H9 (cell line): Measurements from ENCODE around the gene DUSP14. TPM values are rescaled to one million over a fixed set of nuclear protein-coding genes. Genes with fewer than 3 reads are reported as not detected.
"Not testable (repeated sequence)": the region's sequence is repeated elsewhere in the genome, so short reads cannot be mapped to it uniquely, and the experiment has no call there.

ENCODE experiments used
- DNase-seq: peaks from one replicate; pipeline ENCODE4 v3.0.0-alpha.2; 2017
- H2AFZ ChIP-seq: one replicate; pipeline ENCODE4 v1.6.1; 2013; ENCODE audit warnings: mild to moderate bottlenecking, low read length, control low read depth, moderate library complexity
- H2AK5ac ChIP-seq: 2 replicates; pipeline ENCODE4 v1.6.1; 2013; ENCODE audit warnings: low read length, control low read depth, mixed read lengths; ENCODE audit not compliant: insufficient read length
- H2BK120ac ChIP-seq: one replicate; pipeline ENCODE4 v1.6.1; 2013; ENCODE audit warnings: low read depth, mild to moderate bottlenecking, low read length, control low read depth, inconsistent platforms; ENCODE audit not compliant: poor library complexity, severe bottlenecking
- H2BK12ac ChIP-seq: 2 replicates; pipeline ENCODE4 v1.6.1; 2013; ENCODE audit warnings: low read length, control low read depth, mixed read lengths, low read depth; ENCODE audit not compliant: insufficient read length
- H2BK15ac ChIP-seq: 2 replicates; pipeline ENCODE4 v1.6.1; 2013; ENCODE audit warnings: low read depth, low read length, control low read depth
- H2BK20ac ChIP-seq: one replicate; pipeline ENCODE4 v1.6.1; 2013; ENCODE audit warnings: low read depth, mild to moderate bottlenecking, low read length, control low read depth, inconsistent platforms; ENCODE audit not compliant: poor library complexity, severe bottlenecking
- H2BK5ac ChIP-seq: 2 replicates; pipeline ENCODE4 v1.6.1; 2013; ENCODE audit warnings: low read length, control low read depth, mixed read lengths; ENCODE audit not compliant: insufficient read length
- H3K14ac ChIP-seq: 2 replicates; pipeline ENCODE4 v1.6.1; 2013; ENCODE audit warnings: low read length, control low read depth; ENCODE audit not compliant: insufficient read depth
- H3K18ac ChIP-seq: 2 replicates; pipeline ENCODE4 v1.6.1; 2013; ENCODE audit warnings: low read depth, mild to moderate bottlenecking, mixed read lengths, low read length, control low read depth; ENCODE audit not compliant: insufficient read length
- H3K23ac ChIP-seq: 2 replicates; pipeline ENCODE4 v1.6.1; 2013; ENCODE audit warnings: low read length, control low read depth, mixed read lengths, low read depth; ENCODE audit not compliant: insufficient read length
- H3K23me2 ChIP-seq: 2 replicates; pipeline ENCODE4 v1.6.1; 2013; ENCODE audit warnings: low read depth, mild to moderate bottlenecking, mixed read lengths, low read length, control low read depth; ENCODE audit not compliant: insufficient read length, poor library complexity, severe bottlenecking
- H3K27ac ChIP-seq: 2 replicates; pipeline ENCODE4 v1.5.1; 2013; ENCODE audit warnings: low read length, control low read depth, mixed read lengths, low read depth; ENCODE audit not compliant: insufficient read length
- H3K27me3 ChIP-seq: 2 replicates; pipeline ENCODE4 v1.6.1; 2013; ENCODE audit warnings: low read length, control low read depth, inconsistent platforms; ENCODE audit not compliant: insufficient read depth
- H3K4ac ChIP-seq: 2 replicates; pipeline ENCODE4 v1.6.1; 2013; ENCODE audit warnings: low read depth, mild to moderate bottlenecking, control low read depth, inconsistent platforms, low read length, moderate library complexity
- H3K4me1 ChIP-seq: 2 replicates; pipeline ENCODE4 v1.6.1; 2013; ENCODE audit warnings: low read length, control low read depth, inconsistent platforms; ENCODE audit not compliant: insufficient read depth
- H3K4me2 ChIP-seq: 2 replicates; pipeline ENCODE4 v1.6.1; 2013; ENCODE audit warnings: low read length, control low read depth, mixed read lengths; ENCODE audit not compliant: insufficient read length, insufficient read depth
- H3K56ac ChIP-seq: 2 replicates; pipeline ENCODE4 v1.6.1; 2013; ENCODE audit warnings: low read depth, mild to moderate bottlenecking, mixed read lengths, low read length, control low read depth; ENCODE audit not compliant: insufficient read length
- H3K79me1 ChIP-seq: 2 replicates; pipeline ENCODE4 v1.6.1; 2013; ENCODE audit warnings: low read depth, mild to moderate bottlenecking, moderate library complexity, low read length, control low read depth, inconsistent platforms; ENCODE audit not compliant: insufficient read depth, poor library complexity, severe bottlenecking
- H3K79me2 ChIP-seq: 2 replicates; pipeline ENCODE4 v1.6.1; 2013; ENCODE audit warnings: low read length, control low read depth, inconsistent platforms; ENCODE audit not compliant: insufficient read depth
- H3K9ac ChIP-seq: 2 replicates; pipeline ENCODE4 v1.6.1; 2013; ENCODE audit warnings: low read length, control low read depth, mixed read lengths; ENCODE audit not compliant: insufficient read length; ENCODE audit errors: extremely low read depth
- H3K9me3 ChIP-seq: one replicate; pipeline ENCODE4 v1.6.1; 2013; ENCODE audit warnings: low read depth, low read length, inconsistent platforms; ENCODE audit not compliant: control insufficient read depth
- H3T11ph ChIP-seq: one replicate; pipeline ENCODE4 v1.6.1; 2013; ENCODE audit warnings: mild to moderate bottlenecking, low read length, control low read depth, inconsistent platforms
- H4K20me1 ChIP-seq: one replicate; pipeline ENCODE4 v1.6.1; 2013; ENCODE audit not compliant: control insufficient read depth, insufficient read length, insufficient read depth
- H4K5ac ChIP-seq: 2 replicates; pipeline ENCODE4 v1.6.1; 2013; ENCODE audit warnings: low read depth, mild to moderate bottlenecking, mixed read lengths, low read length, control low read depth; ENCODE audit not compliant: insufficient read length
- H4K8ac ChIP-seq: replicated peaks from 2 replicates; pipeline ENCODE4 v1.6.1; 2013; ENCODE audit warnings: low read length, control low read depth, mixed read lengths, low read depth; ENCODE audit not compliant: insufficient read length
- H4K91ac ChIP-seq: 2 replicates; pipeline ENCODE4 v1.6.1; 2013; ENCODE audit warnings: low read depth, mild to moderate bottlenecking, moderate library complexity, mixed read lengths, low read length, control low read depth; ENCODE audit not compliant: insufficient read length
- H3K27ac Mint-ChIP-seq, 3 experiments: 2 replicates in 2 of 3; 3 replicates in 1 of 3; pipeline ENCODE4 v1.8.0; 2020 to 2021; ENCODE audit warnings: mixed read lengths in 3 of 3, mild to moderate bottlenecking in 1 of 3, moderate library complexity in 1 of 3
- H3K27me3 Mint-ChIP-seq: 2 replicates; pipeline ENCODE4 v1.8.0; 2021; ENCODE audit warnings: low read depth, mild to moderate bottlenecking, moderate library complexity, mixed read lengths
- H3K36me3 Mint-ChIP-seq, 3 experiments: 2 replicates in 2 of 3; 3 replicates in 1 of 3; pipeline ENCODE4 v1.8.0; 2020 to 2021; ENCODE audit warnings: low read depth in 3 of 3, mixed read lengths in 3 of 3; ENCODE audit not compliant: insufficient read depth in 1 of 3
- H3K4me1 Mint-ChIP-seq, 2 experiments: 2 replicates each; pipeline ENCODE4 v1.8.0; 2020; ENCODE audit warnings: mixed read lengths in 2 of 2
- H3K4me3 Mint-ChIP-seq, 2 experiments: 2 replicates in 1 of 2; 3 replicates in 1 of 2; pipeline ENCODE4 v1.8.0; 2020 to 2021; ENCODE audit warnings: mild to moderate bottlenecking in 2 of 2, mixed read lengths in 2 of 2, moderate library complexity in 1 of 2
- H3K9me3 Mint-ChIP-seq, 2 experiments: 2 replicates in 1 of 2; 3 replicates in 1 of 2; pipeline ENCODE4 v1.8.0; 2020; ENCODE audit warnings: mild to moderate bottlenecking in 2 of 2, mixed read lengths in 2 of 2, moderate library complexity in 1 of 2
- WGBS: extraction: QIAGEN DNeasy Blood & Tissue Kit; methylation state at CpG from one replicate; pipeline ENCODE4 v1.1.7; 2013; ENCODE audit warnings: missing lambda C conversion rate, low lambda C conversion rate, mixed read lengths; ENCODE audit not compliant: insufficient read length; ENCODE audit errors: extremely low coverage; 5-methylcytosine and 5-hydroxymethylcytosine counted together
- total RNA-seq: library from RNA; stranded (reverse); gene quantifications from 2 replicates; pipeline ENCODE4 v1.2.1, GENCODE V29; 2021
- TF ChIP-seq, protein P1 (sequence below): fragments of 200-600 bp; sonication (generic); conservative IDR thresholded peaks from 3 replicates; pipeline ENCODE4 v1.8.0; 2021; ENCODE audit warnings: antibody characterized with exemption, mild to moderate bottlenecking

DUSP14 gene
- total RNA-seq, 1 experiment from 2014 or later = 21.3 TPM

DNA sequence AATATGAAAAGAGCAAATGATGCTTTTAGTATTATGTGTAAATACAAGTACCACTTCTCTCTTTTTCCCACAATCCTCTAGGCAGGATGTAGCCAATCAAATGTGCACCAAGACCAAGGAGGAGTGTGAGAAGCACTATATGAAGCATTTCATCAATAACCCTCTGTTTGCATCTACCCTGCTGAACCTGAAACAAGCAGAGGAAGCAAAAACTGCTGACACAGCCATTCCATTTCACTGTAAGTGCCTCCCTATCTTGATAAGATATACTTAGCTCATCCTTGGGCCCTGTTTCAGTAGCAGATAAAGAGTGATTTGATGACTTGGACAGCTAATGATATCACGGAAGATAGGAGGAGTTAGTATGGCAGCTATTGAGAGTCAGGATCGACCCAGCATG is 49.3 kb upstream of the DUSP14 start:
- Histone ChIP-seq H2BK120ac (no peak overlapping the region), H3K23me2 (no peaks in the 10 kb centered on the region), H3T11ph (no peak overlapping the region), H3K27ac (no peak overlapping the region), H4K8ac (no peak overlapping the region), H2AFZ (no peak overlapping the region), H2AK5ac (no peak overlapping the region), H3K4me2 (no peak overlapping the region), H3K9me3 (no peaks in the 10 kb centered on the region), H3K18ac (no peak overlapping the region), H3K4me1 (no peaks in the 10 kb centered on the region), H2BK5ac (no peak overlapping the region), H3K27me3 (no peaks in the 10 kb centered on the region), H3K56ac (no peak overlapping the region), H2BK12ac (no peak overlapping the region), H3K79me2 (no peaks in the 10 kb centered on the region), H4K5ac (no peak overlapping the region), H4K20me1 (no peaks in the 10 kb centered on the region), H3K79me1 (no peaks in the 10 kb centered on the region), H2BK20ac (no peak overlapping the region), H3K4ac (no peak overlapping the region), H2BK15ac (no peak overlapping the region), H3K9ac (no peak overlapping the region), H3K23ac (no peak overlapping the region), H3K14ac (no peak overlapping the region), H4K91ac (no peak overlapping the region)
- Mint-ChIP-seq H3K27me3 (no peaks in the 10 kb centered on the region), H3K27ac (no peak overlapping the region), H3K9me3 (no peaks in the 10 kb centered on the region), H3K36me3 (peaks cover 4 to 63% (median 62%) of the 10 kb centered on the region in 3 experiments; a peak in 6 of 7 replicates), H3K4me1 (no peaks in the 10 kb centered on the region), H3K4me3 (no peak overlapping the region)
- WGBS = no CpG with 5 or more reads among the region's 2 CpGs
- TF ChIP-seq, protein P1, sequence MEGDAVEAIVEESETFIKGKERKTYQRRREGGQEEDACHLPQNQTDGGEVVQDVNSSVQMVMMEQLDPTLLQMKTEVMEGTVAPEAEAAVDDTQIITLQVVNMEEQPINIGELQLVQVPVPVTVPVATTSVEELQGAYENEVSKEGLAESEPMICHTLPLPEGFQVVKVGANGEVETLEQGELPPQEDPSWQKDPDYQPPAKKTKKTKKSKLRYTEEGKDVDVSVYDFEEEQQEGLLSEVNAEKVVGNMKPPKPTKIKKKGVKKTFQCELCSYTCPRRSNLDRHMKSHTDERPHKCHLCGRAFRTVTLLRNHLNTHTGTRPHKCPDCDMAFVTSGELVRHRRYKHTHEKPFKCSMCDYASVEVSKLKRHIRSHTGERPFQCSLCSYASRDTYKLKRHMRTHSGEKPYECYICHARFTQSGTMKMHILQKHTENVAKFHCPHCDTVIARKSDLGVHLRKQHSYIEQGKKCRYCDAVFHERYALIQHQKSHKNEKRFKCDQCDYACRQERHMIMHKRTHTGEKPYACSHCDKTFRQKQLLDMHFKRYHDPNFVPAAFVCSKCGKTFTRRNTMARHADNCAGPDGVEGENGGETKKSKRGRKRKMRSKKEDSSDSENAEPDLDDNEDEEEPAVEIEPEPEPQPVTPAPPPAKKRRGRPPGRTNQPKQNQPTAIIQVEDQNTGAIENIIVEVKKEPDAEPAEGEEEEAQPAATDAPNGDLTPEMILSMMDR = no peak
- no peak for DNase-seq

DNA sequence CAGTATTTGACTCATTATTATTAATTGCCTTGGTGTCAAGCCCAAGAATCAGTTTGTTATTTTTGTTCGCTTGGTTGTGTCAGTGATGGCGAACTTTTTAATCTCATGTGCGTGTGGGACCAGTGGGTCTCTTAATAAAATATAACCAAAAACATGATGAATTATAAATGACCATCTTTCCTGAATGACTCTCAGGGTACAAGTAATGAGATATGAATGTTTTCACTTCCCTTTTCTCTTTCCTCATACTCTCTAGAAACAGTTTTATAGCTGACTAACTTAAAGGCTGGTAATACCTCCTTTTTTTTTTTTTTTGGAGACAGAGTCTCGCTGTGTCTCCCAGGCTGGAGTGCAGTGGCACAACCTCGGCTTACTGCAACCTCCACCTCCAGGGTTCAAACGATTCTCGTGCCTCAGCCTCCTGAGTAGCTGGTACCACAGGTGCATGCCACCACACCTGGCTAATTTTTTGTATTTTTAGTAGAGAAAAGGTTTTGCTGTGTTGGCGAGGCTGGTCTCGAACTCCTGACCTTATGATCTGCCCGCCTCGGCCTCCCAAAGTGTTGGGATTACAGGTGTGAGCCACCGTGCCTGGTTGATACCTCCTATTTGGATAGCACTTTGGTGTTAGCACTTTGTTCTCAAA is 48.2 kb upstream of the DUSP14 start:
- not testable (repeated sequence) for H3K56ac ChIP-seq, H3K4me3 Mint-ChIP-seq, H3K18ac ChIP-seq, H3K23me2 ChIP-seq, H4K91ac ChIP-seq, H4K20me1 ChIP-seq, H4K8ac ChIP-seq, H3K79me1 ChIP-seq, H2BK20ac ChIP-seq, H2BK15ac ChIP-seq, H2BK12ac ChIP-seq, H3K27ac Mint-ChIP-seq, H3T11ph ChIP-seq, H3K4me1 Mint-ChIP-seq, H2AK5ac ChIP-seq, H3K9ac ChIP-seq, H3K79me2 ChIP-seq, H2AFZ ChIP-seq, H2BK5ac ChIP-seq, H3K4me1 ChIP-seq, H4K5ac ChIP-seq, H3K27me3 Mint-ChIP-seq, H2BK120ac ChIP-seq, H3K14ac ChIP-seq, DNase-seq, H3K4me2 ChIP-seq, H3K9me3 Mint-ChIP-seq, H3K4ac ChIP-seq, H3K27ac ChIP-seq, H3K9me3 ChIP-seq, H3K27me3 ChIP-seq, H3K23ac ChIP-seq
- H3K36me3 Mint-ChIP-seq = peaks cover 4 to 58% (median 56%) of the 10 kb centered on the region in 3 experiments; a peak in 6 of 7 replicates
- WGBS = no CpG with 5 or more reads among the region's 12 CpGs
